ENCODE results near the gene PUSL1. TPM values are rescaled to one million over a fixed set of nuclear protein-coding genes. Genes with fewer than 3 reads are reported as not detected.

Gene PUSL1
- total RNA-seq, 1 experiment from 2014 or later = 132 TPM

DNA sequence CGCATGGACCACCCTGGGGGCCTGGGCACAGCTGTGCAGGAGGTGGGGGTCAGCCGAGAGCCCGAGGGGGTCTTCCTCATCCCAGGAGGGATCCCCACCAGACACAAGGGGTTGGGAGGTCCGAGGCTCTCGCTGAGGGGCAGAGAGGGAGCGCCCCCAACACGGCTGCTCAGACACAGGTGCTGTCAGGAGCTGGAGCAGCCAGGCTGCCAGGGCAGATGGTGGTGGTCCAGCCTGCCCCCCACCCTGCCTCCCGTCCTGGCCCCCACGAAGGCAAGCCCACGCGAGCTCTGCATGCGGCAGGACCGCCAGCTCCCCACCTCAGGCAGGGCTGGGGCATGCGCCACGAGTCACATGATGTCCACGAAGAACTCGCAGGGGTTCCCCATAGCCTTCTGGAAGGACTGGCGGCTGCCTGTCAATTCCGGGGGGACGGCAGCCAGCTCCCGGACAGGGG lies 27.4 kb downstream of the PUSL1 start:
- BruUV-seq (replicated peaks) = no TSS peak
- TF ChIP-seq EZH2phosphoT487 (IDR thresholded peaks at IDR 0.05; ENCODE audit: borderline replicate concordance, low read length) = no peak
- TF ChIP-seq EZH2 (IDR thresholded peaks at IDR 0.05; ENCODE audit: low read length, unreplicated experiment) = no peak
- no peak for TF ChIP-seq CTCF (conservative IDR thresholded peaks at IDR 0.05; ENCODE audit: low read depth, low read length)
- H3K4me3 ChIP-seq (ENCODE audit: low read length) = no peak overlapping the region
- ChIA-PET POLR2A (ENCODE audit: unreplicated experiment) (no interaction called here), CTCF (no interaction called here)
- H3K9ac ChIP-seq (ENCODE audit: low read length) = no peak overlapping the region
- H3K79me2 ChIP-seq (ENCODE audit: low read length) = no peaks in the 10 kb centered on the region; the same call in 1 of the 2 replicates
- no peaks in the 10 kb centered on the region for H3F3A ChIP-seq (ENCODE audit: low read length, unreplicated experiment)
- no peak overlapping the region for H3K4me2 ChIP-seq (ENCODE audit: low read length)
- no peak overlapping the region for H2AFZ ChIP-seq (ENCODE audit: low read length)
- H3K4me1 ChIP-seq (ENCODE audit: insufficient read depth, low read length) = peaks cover 26% of the 10 kb centered on the region
- H3K27ac ChIP-seq (ENCODE audit: low read length) = no peak overlapping the region
- intact Hi-C loops (cut with micrococcal nuclease) = no loop called here
- no peak for DNase-seq
- H3K27me3 ChIP-seq (ENCODE audit: low read length) = no peaks in the 10 kb centered on the region
- peaks cover 5% of the 10 kb centered on the region; the same call in 1 of the 2 replicates for H4K20me1 ChIP-seq (ENCODE audit: low read length)
- peaks cover 42% of the 10 kb centered on the region for H3K36me3 ChIP-seq (ENCODE audit: low read depth, low read length)
- H3K9me2 ChIP-seq (replicated peaks; ENCODE audit: low read length) = no peaks in the 10 kb centered on the region
- ATAC-seq = no peak
- no peaks in the 10 kb centered on the region for H3K9me3 ChIP-seq (ENCODE audit: low read length)

DNA sequence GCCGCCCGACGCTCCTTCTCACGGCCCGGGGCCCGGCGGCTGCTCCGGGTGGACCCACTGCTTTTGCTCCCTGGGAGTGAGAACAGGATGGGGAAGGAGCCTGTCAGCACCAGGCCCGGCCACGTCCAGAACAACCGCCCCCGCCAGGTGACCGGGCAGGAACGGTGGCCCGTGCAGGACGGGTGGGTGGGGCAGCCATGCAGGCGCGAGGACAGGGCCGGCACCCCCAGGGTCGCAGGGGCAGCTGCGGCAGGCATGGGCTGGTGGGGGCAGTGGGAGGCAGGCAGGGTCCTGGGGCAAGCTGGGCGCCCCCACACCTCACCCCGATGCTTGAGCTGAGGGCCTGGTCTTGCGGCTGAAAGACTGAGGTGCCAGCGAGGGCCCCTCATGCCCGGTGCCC lies 28.0 kb downstream of the PUSL1 start:
- H3K4me2 ChIP-seq (ENCODE audit: low read length) = no peak overlapping the region
- no peaks in the 10 kb centered on the region for H3K27me3 ChIP-seq (ENCODE audit: low read length)
- no peaks in the 10 kb centered on the region for H3F3A ChIP-seq (ENCODE audit: low read length, unreplicated experiment)
- no TSS peak for BruUV-seq (replicated peaks)
- peaks cover 20% of the 10 kb centered on the region for H3K4me1 ChIP-seq (ENCODE audit: insufficient read depth, low read length)
- TF ChIP-seq EZH2phosphoT487 (IDR thresholded peaks at IDR 0.05; ENCODE audit: borderline replicate concordance, low read length) = no peak
- no peak for TF ChIP-seq EZH2 (IDR thresholded peaks at IDR 0.05; ENCODE audit: low read length, unreplicated experiment)
- TF ChIP-seq CTCF (conservative IDR thresholded peaks at IDR 0.05; ENCODE audit: low read depth, low read length) = no peak
- ChIA-PET POLR2A (ENCODE audit: unreplicated experiment) (interaction anchor here (0.6 kb wide), 1 partner anchor 46 kb away, joined by 4 read pairs; no protein-coding TSS in a partner anchor), CTCF (no interaction called here)
- H3K4me3 ChIP-seq (ENCODE audit: low read length) = no peak overlapping the region
- no peaks in the 10 kb centered on the region for H3K9me2 ChIP-seq (replicated peaks; ENCODE audit: low read length)
- DNase-seq = no peak
- peaks cover 48% of the 10 kb centered on the region for H3K36me3 ChIP-seq (ENCODE audit: low read depth, low read length)
- H3K79me2 ChIP-seq (ENCODE audit: low read length) = peaks cover 5% of the 10 kb centered on the region
- no peak overlapping the region for H2AFZ ChIP-seq (ENCODE audit: low read length)
- no peaks in the 10 kb centered on the region for H3K9me3 ChIP-seq (ENCODE audit: low read length)
- H3K9ac ChIP-seq (ENCODE audit: low read length) = no peak overlapping the region
- peaks cover 5% of the 10 kb centered on the region; the same call in 1 of the 2 replicates for H4K20me1 ChIP-seq (ENCODE audit: low read length)
- H3K27ac ChIP-seq (ENCODE audit: low read length) = no peak overlapping the region
- intact Hi-C loops (cut with micrococcal nuclease) = no loop called here
- no peak for ATAC-seq

DNA sequence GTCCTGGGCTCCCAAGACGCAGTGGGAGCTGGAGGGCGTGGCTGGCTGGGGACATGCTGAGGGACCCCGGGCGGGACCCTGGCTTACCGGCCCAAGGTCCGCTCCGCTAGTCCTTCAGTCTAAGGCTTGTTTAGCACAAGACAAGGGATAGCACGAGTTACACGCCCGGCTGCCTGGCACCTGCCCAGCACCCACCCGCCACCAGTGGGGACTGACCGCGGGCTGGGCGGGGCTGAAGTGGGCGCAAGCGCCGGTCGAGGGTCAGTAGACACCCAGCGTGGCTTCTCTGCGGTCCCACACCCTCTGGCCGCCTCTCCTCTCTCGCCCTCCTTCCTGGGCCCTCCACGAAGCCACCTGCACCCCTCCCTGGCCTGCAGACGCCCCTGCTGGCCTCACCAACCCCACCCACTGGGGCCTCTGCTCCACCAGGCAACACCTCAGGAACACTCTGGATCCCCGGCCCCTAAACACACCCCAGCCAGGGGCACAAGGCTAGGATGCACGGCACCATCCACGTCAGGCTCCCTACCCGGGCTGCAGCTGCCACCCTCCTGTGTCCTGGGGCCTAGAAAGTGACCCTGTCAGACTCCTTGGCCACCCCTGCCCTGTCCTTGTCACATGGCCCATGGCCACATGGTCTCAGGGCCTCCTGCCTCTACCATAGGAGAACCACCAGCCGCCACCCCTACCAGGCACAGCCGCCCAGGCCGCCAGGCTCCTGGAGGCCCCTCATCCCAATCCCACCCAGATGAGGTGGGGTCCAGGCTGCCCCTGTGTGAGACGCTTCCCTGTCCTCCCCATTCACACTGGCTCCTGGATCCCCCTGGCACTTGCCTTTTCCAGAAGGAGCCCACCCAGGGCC lies 28.8 kb downstream of the PUSL1 start:
- peaks cover 5% of the 10 kb centered on the region; the same call in 1 of the 2 replicates for H4K20me1 ChIP-seq (ENCODE audit: low read length)
- TF ChIP-seq CTCF (conservative IDR thresholded peaks at IDR 0.05; ENCODE audit: low read depth, low read length) (no peak), EZH2phosphoT487 (IDR thresholded peaks at IDR 0.05; ENCODE audit: borderline replicate concordance, low read length) (no peak), EZH2 (IDR thresholded peaks at IDR 0.05; ENCODE audit: low read length, unreplicated experiment) (no peak)
- H3K9me3 ChIP-seq (ENCODE audit: low read length) = no peaks in the 10 kb centered on the region
- peaks cover 55% of the 10 kb centered on the region for H3K36me3 ChIP-seq (ENCODE audit: low read depth, low read length)
- ATAC-seq = no peak
- H3K9ac ChIP-seq (ENCODE audit: low read length) = no peak overlapping the region
- peaks cover 12% of the 10 kb centered on the region for H3K79me2 ChIP-seq (ENCODE audit: low read length)
- no peak for DNase-seq
- ChIA-PET POLR2A (ENCODE audit: unreplicated experiment) (interaction anchor here (0.6 kb wide), 1 partner anchor 47 kb away, joined by 4 read pairs; no protein-coding TSS in a partner anchor), CTCF (interaction anchor here (0.7 kb wide), 1 partner anchor 19 kb away, joined by 3 read pairs; no protein-coding TSS in a partner anchor)
- no peaks in the 10 kb centered on the region for H3F3A ChIP-seq (ENCODE audit: low read length, unreplicated experiment)
- intact Hi-C loops (cut with micrococcal nuclease) = no loop called here
- H2AFZ ChIP-seq (ENCODE audit: low read length) = no peak overlapping the region
- no peaks in the 10 kb centered on the region for H3K9me2 ChIP-seq (replicated peaks; ENCODE audit: low read length)
- no peak overlapping the region for H3K4me2 ChIP-seq (ENCODE audit: low read length)
- H3K4me1 ChIP-seq (ENCODE audit: insufficient read depth, low read length) = peaks cover 16% of the 10 kb centered on the region; the same call in 1 of the 2 replicates
- no peak overlapping the region for H3K27ac ChIP-seq (ENCODE audit: low read length)
- no TSS peak for BruUV-seq (replicated peaks)
- no peak overlapping the region for H3K4me3 ChIP-seq (ENCODE audit: low read length)
- no peaks in the 10 kb centered on the region for H3K27me3 ChIP-seq (ENCODE audit: low read length)

Measured in PC-3 (cell line).